Stomach smooth muscle (tissue), 2 donors: Measurements from ENCODE around the gene LBP.

Experiments
- H3K27ac ChIP-seq: one replicate; pipeline ENCODE4 v1.7.0; 2013; ENCODE audit warnings: mild to moderate bottlenecking, low read length, inconsistent platforms
- H3K27me3 ChIP-seq, 2 donors: one replicate each; pipeline ENCODE4 v1.7.0; 2013; ENCODE audit warnings: low read length in 2 of 2; ENCODE audit not compliant: insufficient read depth in 2 of 2, control insufficient read depth in 1 of 2
- H3K36me3 ChIP-seq, 2 donors: one replicate each; pipeline ENCODE4 v1.7.0; 2013; ENCODE audit warnings: low read length in 2 of 2; ENCODE audit not compliant: control insufficient read depth in 2 of 2, insufficient read depth in 2 of 2
- H3K4me1 ChIP-seq: one replicate; pipeline ENCODE4 v1.7.0; 2013; ENCODE audit warnings: low read length; ENCODE audit not compliant: control insufficient read depth, insufficient read depth
- H3K4me3 ChIP-seq, 2 donors: one replicate each; pipeline ENCODE4 v1.7.0; 2013; ENCODE audit warnings: low read length in 2 of 2
- H3K9ac ChIP-seq, 2 donors: one replicate each; pipeline ENCODE4 v1.7.0; 2013; ENCODE audit warnings: low read length in 2 of 2, mild to moderate bottlenecking in 1 of 2
- H3K9me3 ChIP-seq, 2 donors: one replicate each; pipeline ENCODE4 v1.7.0; 2013; ENCODE audit warnings: low read length in 2 of 2; ENCODE audit not compliant: control insufficient read depth in 2 of 2
- donor health status: healthy.
- donor health status: Pancreatic carcinoma.

The LBP gene

GRCh38 chr20:38346741-38347140 is 459 bp downstream of the LBP start:
- Histone ChIP-seq H3K36me3 (no peaks in the 10 kb centered on the region), H3K4me3 (no peak overlapping the region), H3K4me1 (peaks cover 6% of the 10 kb centered on the region), H3K9ac (no peak overlapping the region), H3K9me3 (no peaks in the 10 kb centered on the region), H3K27me3 (peaks cover 0 to 5% of the 10 kb centered on the region in 2 donors), H3K27ac (no peak overlapping the region)

- H3K9me3 ChIP-seq = no peaks in the 10 kb centered on the region
- no peak overlapping the region for H3K4me3 ChIP-seq
- H3K27me3 ChIP-seq = peaks cover 0 to 5% of the 10 kb centered on the region in 2 donors
- no peak overlapping the region for H3K9ac ChIP-seq
- H3K4me1 ChIP-seq = no peaks in the 10 kb centered on the region
- H3K27ac ChIP-seq = no peak overlapping the region
- no peaks in the 10 kb centered on the region for H3K36me3 ChIP-seq
Observed at GRCh38 chr20:38349856-38350255, 3.6 kb downstream of the LBP start.

GRCh38 chr20:38350879-38351775 is 4.8 kb downstream of the LBP start:
- no peaks in the 10 kb centered on the region for H3K36me3 ChIP-seq
- H3K9me3 ChIP-seq = no peaks in the 10 kb centered on the region
- H3K4me1 ChIP-seq = no peaks in the 10 kb centered on the region
- no peak overlapping the region for H3K9ac ChIP-seq
- peaks cover 0 to 5% of the 10 kb centered on the region in 2 donors for H3K27me3 ChIP-seq
- H3K4me3 ChIP-seq = no peak overlapping the region
- no peak overlapping the region for H3K27ac ChIP-seq

- no peaks in the 10 kb centered on the region for H3K9me3 ChIP-seq
- no peaks in the 10 kb centered on the region for H3K27me3 ChIP-seq
- no peaks in the 10 kb centered on the region for H3K4me1 ChIP-seq
- H3K9ac ChIP-seq = no peak overlapping the region
- H3K27ac ChIP-seq = no peak overlapping the region
- H3K4me3 ChIP-seq = no peak overlapping the region
- no peaks in the 10 kb centered on the region for H3K36me3 ChIP-seq
Observed at GRCh38 chr20:38353316-38353715, 7.0 kb downstream of the LBP start.

GRCh38 chr20:38354227-38354626 is 7.9 kb downstream of the LBP start:
- no peak overlapping the region for H3K4me3 ChIP-seq
- no peak overlapping the region for H3K27ac ChIP-seq
- H3K9me3 ChIP-seq = no peaks in the 10 kb centered on the region
- H3K4me1 ChIP-seq = no peaks in the 10 kb centered on the region
- no peak overlapping the region for H3K9ac ChIP-seq
- no peaks in the 10 kb centered on the region for H3K27me3 ChIP-seq
- no peaks in the 10 kb centered on the region for H3K36me3 ChIP-seq

- no peaks in the 10 kb centered on the region for H3K27me3 ChIP-seq
- H3K9me3 ChIP-seq = no peaks in the 10 kb centered on the region
- H3K4me1 ChIP-seq = no peaks in the 10 kb centered on the region
- no peak overlapping the region for H3K9ac ChIP-seq
- H3K27ac ChIP-seq = no peak overlapping the region
- H3K4me3 ChIP-seq = no peak overlapping the region
- no peaks in the 10 kb centered on the region for H3K36me3 ChIP-seq
Observed at GRCh38 chr20:38355161-38356012, 9.1 kb downstream of the LBP start.

- Histone ChIP-seq H3K36me3 (no peaks in the 10 kb centered on the region), H3K9me3 (no peaks in the 10 kb centered on the region), H3K4me1 (no peaks in the 10 kb centered on the region), H3K9ac (no peak overlapping the region), H3K4me3 (no peak overlapping the region), H3K27me3 (no peaks in the 10 kb centered on the region), H3K27ac (no peak overlapping the region)
Observed at GRCh38 chr20:38357653-38358207, 11.4 kb downstream of the LBP start.

GRCh38 chr20:38358556-38358955 is 12.3 kb downstream of the LBP start:
- no peaks in the 10 kb centered on the region for H3K36me3 ChIP-seq
- no peak overlapping the region for H3K9ac ChIP-seq
- no peaks in the 10 kb centered on the region for H3K4me1 ChIP-seq
- H3K9me3 ChIP-seq = no peaks in the 10 kb centered on the region
- no peak overlapping the region for H3K4me3 ChIP-seq
- peaks cover 0 to under 1% of the 10 kb centered on the region in 2 donors for H3K27me3 ChIP-seq
- no peak overlapping the region for H3K27ac ChIP-seq

- no peaks in the 10 kb centered on the region for H3K4me1 ChIP-seq
- H3K9ac ChIP-seq = no peak overlapping the region
- H3K27ac ChIP-seq = no peak overlapping the region
- H3K9me3 ChIP-seq = no peaks in the 10 kb centered on the region
- peaks cover 0 to 4% of the 10 kb centered on the region in 2 donors for H3K27me3 ChIP-seq
- H3K36me3 ChIP-seq = no peaks in the 10 kb centered on the region
- H3K4me3 ChIP-seq = no peak overlapping the region
Observed at GRCh38 chr20:38363004-38363747, 16.9 kb downstream of the LBP start.

- Histone ChIP-seq H3K9ac (no peak overlapping the region), H3K4me3 (no peak overlapping the region), H3K27me3 (peaks cover 3 to 8% of the 10 kb centered on the region in 2 donors), H3K4me1 (no peaks in the 10 kb centered on the region), H3K27ac (no peak overlapping the region), H3K36me3 (no peaks in the 10 kb centered on the region), H3K9me3 (no peaks in the 10 kb centered on the region)
Observed at GRCh38 chr20:38369389-38369788, 23.1 kb downstream of the LBP start.
